CD4-positive, alpha-beta T cell treated with Interleukin-17A for 1 hour (primary cell): Measurements from ENCODE around the gene CCDC60.
"Not testable (repeated sequence)": the region's sequence is repeated elsewhere in the genome, so short reads cannot be mapped to it uniquely, and the experiment has no call there.

Experiments
- DNase-seq: peaks from one replicate; pipeline ENCODE4 v3.0.0-alpha.2; 2020

The CCDC60 gene

DNA sequence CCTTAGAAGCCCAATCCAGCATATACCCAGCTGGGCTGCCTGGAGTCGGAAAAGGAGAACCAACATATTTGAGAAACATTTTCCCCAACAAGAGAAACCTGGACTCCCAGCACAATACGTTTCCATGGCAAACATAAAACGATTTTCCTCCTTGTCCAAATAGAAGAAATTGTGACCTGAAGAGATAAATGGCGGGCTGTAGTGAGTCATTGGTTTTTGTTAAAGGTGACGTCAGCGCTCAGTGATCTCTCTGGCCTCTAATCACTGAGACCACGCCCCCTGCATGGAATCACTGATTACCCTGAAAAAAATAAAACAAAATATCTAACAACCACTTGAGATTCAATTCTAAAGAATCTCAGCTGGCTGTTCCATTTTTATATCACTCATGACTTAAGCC lies 6.0 kb downstream of the CCDC60 start:
- DNase-seq = no peak

DNA sequence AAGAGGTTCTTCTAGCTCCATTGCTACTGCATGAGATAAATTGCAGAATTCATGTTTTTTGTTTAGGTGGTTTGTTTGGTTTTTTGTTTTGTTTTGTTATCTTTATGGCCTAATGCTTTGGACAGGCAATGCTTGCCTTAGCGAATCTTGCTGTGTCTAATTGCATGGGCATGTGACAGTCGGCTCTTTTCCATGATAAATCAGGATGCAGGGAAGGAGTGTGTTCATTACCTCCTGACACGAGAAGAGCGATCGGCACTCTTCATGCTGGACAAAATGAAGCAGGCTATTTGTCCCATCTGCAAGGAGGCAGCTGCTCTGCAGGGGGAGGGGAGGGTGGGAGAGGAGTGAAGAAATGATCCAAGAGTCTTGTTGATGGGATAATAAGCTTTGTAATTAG lies 6.5 kb downstream of the CCDC60 start:
- DNase-seq = no peak

DNA sequence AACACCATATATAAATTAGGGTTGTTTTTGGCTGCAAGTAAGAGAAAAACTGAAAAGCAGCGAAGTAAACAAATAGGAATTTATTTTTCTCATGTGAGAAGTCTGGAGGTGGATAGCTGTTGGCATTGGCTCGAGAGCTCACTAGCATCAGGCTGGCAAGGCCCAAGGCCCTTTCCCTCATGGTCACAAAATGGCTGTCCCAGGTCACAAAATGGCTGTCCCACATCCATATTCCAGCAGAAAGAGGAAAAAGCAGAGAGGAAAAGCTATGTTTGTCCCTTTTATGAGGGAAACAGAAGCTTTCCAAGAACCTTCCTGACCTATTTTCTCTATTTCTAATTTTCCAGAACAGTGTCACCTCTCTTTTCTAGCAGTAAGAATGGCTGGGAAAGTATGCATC lies 7.5 kb downstream of the CCDC60 start:
- no peak for DNase-seq

DNA sequence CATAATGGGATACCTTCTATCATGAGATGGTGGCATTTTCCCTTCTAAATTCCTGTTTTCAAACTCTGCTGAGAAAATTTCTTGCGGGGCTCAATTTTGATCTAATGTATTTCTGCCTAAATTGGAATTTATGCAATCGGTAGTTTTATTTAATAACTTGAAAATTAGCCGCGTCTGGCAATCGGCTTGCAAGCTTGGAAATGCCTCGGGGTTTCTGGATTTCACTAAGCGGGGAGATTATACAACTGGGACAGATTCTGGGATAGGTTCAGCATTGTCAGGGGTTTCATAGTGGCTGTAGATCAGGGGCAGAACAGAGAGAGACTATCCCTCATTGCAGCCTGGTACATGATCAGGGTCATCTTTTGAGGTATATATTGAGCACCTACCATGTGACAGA lies 8.6 kb downstream of the CCDC60 start:
- no peak for DNase-seq

DNA sequence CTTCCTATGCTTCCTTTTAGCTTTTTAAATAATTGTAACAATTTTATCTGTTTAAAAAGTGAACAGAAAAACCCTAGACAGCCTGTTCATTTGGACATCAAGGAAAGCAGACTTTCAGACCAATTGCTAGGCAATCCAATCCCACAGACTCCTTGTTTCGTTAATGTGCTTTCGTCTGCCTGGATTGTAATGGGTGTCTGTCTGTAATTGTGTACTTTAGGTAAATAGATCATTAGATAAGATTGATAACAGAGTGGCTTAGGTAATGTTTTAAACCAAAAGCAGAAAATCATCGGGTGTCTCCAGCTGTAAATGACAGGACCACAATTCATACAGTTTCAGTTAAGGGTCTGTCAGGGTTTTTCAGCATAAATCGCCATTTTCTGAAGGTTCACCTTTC lies 19.6 kb downstream of the CCDC60 start:
- no peak for DNase-seq

DNA sequence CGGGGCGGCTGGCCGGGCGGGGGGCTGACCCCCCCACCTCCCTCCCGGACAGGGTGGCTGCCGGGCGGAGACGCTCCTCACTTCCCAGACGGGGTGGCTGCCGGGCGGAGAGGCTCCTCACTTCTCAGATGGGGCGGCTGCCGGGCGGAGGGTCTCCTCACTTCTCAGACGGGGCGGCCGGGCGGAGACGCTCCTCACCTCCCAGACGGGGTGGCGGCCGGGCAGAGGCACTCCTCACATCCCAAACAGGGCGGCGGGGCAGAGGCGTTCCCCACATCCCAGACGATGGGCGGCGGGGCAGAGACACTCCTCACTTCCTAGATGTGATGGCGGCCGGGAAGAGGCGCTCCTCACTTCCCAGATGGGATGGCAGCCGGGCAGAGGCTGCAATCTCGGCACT lies 25.8 kb downstream of the CCDC60 start:
- not testable (repeated sequence) for DNase-seq

DNA sequence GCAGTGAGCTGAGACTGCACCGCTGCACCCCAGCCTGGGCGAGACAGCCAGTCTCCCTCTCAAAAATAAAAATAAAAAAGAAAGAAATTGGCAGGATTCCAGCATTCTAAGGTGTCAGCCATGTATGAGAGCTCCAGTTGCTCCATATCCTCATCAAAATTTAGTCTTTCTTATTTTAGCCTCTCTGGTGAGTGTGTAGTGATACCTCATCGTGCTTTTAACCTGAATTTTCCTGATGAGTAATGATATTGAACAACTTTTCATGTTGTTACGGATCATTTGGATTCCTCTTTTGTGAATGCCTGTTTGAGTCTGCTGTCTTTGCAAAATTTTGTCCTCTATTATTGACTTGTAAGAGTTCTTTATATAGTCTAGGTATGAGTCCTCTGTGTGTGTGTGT lies 28.5 kb downstream of the CCDC60 start:
- DNase-seq = no peak

DNA sequence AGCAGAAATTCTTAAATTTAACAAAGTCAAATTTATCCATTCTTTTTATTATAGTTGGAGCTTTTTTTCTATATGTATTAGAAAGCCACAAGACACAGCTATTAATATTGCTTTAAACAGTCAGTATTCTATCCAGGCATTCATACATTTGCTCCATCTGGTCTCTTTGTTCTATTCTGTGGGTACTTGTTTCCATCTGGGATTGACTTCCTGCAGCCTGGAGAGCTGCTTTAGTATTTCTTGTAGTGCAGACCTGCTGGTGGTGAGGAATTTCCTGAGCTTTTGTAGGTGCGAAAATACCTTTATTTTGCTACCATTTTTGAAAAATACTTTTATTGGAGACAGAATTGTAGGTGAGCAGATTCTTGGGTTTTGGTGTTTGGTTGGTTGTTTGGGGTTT lies 29.0 kb downstream of the CCDC60 start:
- DNase-seq = no peak

DNA sequence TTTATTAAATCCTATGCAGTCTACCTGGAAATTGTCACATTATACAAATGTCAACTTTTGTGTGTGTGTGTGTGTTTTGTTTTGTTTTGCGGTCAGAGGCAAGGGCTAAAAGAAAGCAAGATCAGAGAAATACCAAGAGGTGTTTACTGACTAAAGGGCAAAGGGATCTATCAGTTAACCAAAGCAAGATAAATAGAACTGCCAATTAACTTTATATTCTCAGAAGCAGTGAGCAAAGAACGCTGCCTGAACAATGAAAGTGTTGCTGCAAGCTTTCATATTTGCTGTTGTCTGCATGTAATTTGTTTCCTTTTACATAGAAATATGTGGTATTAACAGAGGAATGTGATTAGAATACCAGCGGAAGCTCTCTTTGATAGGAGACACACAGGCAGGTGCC lies 30.9 kb downstream of the CCDC60 start:
- no peak for DNase-seq

DNA sequence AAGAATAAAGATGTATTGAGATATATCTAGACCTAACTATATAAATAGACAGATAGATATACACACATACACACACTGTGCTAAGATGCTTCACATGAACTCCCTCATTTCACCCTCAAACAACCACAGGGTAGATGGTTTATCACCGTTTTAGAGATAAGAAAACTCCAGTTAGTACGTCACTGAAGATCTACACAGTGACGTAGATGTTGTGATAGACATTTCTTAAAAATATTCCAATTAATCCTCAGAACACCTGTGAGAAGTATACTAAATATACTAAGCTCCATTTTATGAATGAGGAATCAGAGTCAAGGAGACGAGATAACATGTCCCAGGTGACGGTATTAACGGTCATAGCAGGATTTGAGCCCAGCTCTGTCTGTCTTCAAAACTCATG lies 31.5 kb downstream of the CCDC60 start:
- DNase-seq = no peak

DNA sequence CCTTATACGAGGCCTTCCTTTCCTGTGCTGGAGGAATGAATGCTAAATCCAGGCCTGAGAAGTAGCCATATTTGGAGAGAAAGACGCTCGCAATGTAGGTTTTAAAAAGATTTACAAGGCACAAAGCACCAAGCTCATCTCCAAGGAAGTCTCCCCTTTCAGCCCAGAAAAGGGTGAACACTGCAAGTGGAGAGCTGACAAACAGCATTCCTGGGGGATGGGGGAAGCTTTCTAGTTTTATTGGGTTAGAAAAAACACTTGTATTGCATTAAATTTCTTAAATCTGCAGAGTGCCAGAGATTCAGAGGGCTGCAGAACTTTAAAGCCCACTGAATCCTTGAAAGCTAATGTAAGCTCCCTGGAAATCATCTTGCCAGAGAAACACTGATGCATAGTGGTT lies 34.6 kb downstream of the CCDC60 start:
- no peak for DNase-seq

DNA sequence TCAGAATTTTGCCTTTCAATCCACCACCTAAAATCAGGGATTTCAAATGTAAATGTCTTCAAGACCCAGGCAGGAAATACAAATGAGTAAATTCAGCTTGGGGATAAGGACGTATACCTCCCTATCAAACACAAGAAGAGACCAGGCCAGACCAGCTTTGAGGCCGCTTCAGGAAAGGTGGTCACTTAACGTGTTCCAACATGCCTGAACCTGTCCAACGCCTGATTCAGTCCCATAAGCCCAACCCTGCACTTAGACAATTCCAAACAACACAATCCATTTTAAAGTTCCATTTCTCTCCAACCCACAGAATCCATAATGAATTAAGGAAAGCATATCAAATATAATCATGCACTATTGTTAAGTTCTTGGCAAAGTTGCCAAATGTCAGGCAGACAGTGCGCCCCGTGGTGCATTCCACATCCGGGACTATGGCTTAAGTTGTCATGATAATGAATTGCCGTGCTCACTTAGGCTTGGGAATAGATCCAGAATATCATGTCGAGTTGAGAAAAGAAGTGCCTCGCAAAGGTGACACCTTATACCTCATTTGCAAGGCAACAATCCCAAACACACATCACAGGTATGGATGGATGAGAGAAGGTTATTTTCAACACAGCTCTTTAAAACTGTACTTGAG lies 35.5 kb downstream of the CCDC60 start:
- no peak for DNase-seq

DNA sequence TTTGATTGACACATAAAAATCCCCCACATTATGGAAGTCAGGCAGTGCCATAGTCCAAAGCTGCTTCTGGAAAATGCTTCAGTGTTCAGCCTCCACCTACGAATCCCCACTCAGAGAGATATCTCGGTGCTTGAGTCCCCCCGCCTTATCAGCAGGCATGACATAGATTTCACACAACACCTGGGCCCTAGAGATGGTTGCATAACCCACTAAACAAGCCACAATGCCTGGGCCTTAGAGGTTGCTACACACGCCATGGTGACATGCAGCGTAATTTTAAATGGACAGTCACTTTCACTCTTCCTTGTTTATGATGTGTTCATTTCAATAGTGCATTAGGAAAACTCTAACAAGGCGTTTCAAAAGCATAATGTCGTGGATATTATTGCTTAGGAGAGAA lies 38.0 kb downstream of the CCDC60 start:
- DNase-seq = no peak

DNA sequence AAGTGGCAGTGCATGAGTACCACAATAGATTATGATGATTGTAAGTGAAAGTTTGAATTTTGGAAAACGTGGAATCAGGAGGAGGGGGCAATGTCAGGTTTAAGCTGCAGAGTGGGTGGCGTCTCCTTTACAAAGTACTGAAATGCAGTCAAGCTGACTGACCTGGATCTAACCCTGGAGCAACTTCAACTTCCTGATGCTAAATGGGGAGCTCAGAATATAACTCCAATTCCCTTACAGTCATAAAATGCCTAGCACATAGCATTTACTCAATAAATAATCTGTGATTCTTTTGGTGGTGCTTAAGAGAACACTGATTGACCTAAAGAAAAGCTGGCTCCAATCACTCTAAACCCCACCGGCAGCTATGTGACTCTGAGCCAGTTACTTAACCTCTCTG lies 38.5 kb downstream of the CCDC60 start:
- no peak for DNase-seq

DNA sequence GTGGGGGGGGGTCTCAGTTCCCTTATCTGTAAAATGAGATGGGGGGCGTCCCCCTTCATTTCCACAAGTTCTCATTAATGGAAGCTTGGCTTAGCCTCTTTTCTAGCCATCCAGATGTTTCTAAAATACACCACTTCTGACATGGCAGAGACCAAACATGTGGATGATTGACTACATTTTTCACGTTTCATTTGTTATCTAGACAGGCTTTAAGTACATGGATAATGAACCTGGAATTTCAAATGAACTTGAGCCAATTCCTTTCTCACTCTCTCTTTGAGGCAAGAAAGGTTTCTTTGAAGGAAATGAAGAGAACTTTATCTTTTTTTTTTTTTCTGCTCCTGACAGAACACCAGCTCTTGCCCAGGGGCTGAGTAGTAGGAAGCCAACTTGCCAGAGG lies 39.1 kb downstream of the CCDC60 start:
- DNase-seq = no peak

DNA sequence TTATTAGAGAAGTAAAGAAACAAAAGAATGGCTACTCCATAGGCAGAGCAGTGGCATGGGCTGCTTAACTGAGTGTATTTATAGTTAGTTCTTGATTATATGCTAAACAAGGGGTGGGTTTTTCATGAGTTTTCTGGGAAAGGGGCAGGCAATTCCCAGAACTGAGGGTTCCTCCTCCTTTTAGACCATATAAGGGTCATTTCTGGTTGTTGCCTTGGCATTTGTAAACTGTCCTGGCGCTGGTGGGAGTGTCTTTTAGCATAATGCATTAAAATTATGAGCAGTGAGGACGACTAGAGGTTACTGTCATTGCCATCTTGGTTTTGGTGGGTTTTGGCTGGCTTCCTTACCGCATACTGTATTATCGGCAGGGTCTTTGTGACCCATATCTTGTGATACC lies 40.1 kb downstream of the CCDC60 start:
- no peak for DNase-seq

DNA sequence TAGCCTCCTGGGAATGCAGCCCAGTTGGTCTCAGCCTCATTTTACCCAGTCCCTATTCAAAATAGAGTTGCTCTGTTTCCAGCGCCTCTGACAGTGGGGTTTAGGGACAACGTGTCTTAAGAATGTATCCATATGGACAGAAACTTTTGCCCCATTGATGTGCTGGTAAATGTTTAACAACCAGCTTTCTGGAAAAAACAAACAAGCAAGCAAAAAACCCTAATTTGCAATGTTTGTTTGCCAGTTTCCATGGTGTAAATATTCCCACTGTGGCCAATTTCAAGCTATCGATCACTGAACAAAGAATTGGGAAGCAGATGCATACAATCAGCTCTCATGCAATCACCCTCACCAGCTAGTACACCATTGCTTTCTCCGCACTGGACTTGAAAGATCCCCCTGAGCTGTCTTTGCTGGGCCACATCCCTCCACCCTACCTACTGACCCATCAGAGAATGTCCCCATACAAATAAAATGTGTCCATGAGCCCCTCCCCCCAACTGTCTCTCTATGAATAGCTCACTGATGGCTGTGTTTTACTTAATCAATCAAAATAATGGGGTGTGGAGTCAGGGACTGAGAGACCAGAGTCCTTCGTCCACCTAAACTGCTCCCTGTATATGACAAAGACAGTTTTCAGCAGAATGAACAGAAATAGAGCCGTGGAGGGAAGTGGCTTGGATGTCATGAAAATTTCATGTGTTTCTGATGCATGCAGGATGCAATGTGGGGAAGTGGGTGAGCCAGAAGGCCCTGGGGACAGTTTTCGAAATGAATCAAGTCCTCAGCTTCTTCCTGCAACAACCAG lies 40.8 kb downstream of the CCDC60 start:
- no peak for DNase-seq

DNA sequence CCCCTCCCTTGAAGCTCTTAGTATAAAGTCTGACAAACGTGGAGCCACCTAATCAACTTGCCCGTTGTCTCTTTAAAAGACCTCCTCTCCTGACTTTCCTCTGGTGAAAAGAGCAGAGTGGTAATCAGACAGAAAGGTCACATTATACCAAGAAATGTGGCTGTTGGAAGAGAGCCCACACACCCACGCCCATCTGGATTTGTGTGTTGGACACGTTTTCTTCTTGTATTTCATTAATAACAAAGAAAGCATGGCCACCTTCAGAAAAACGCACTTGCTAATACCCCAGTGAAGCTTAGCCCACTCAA lies 41.3 kb downstream of the CCDC60 start:
- no peak for DNase-seq

DNA sequence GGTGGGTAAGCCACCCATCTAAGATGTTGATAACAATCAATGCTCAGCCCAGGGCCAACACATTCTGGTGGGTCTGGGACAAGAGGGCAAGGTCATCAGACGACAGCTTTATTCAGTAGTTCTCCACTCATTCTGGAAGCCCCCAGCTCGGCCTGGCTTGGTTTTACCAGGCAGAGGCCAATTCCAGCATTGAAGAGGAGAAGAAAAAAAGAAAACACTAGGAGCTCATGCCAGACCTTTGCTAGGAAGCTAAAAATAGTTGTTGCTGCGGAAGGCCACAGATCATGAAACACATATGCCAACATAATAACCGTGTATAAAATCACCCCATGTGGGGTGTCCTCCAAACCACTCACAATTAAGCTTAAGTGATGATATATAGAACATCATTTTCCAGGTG lies 44.4 kb downstream of the CCDC60 start:
- DNase-seq = no peak

DNA sequence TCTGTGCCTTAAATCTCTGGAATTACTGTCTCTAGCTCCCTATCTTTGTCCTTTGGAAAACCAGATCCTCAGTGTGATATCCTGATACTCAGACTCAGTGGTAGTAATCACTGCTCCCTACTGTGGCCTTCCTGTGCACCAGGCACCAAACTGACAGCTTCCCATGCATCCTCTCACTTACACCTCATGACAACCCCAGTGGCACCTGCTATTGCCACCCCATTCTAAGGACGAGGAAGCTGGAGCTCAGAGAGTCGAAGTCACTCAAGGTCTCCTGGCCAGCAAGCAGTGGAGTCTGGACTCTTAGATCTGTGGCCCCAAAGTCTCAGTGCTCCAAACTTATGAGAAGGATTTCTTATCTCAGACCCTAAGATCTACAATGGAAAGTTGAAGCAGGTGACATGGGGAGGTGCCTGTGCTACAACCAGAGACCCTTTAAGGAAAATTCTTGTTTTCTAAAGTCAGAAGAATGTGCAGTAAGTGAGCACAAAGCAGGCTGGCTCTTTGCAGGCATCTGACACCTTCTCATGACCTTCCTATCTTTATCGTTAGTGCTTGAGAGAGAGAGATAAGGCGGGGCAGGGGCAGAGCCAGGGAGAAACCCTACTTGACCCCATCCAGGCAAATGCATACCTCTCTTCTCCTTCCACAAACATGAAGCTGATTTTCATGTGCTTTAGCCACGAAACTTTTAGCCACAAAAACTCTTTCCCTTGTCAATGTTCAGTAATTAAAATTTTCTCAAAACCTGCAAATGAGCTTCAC lies 47.1 kb downstream of the CCDC60 start:
- DNase-seq = no peak

DNA sequence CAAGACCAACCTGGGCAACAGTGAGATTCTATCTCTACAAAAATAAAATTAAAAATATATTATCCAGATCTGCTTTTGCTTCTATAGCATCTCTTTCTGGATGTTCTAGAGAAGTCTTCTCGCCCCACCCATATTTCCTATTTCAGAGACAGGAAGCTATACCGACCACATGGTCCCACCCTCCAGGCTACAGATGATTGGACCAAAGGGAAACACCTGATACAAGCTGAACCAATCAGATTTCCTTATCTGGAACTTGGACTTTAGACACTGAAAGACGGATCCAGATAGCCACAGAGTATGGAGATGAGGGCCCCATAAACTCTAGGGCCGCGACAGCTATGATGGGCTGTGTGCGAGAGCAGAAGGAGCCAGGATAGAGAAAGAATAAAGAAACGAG lies 48.7 kb downstream of the CCDC60 start:
- DNase-seq = no peak

DNA sequence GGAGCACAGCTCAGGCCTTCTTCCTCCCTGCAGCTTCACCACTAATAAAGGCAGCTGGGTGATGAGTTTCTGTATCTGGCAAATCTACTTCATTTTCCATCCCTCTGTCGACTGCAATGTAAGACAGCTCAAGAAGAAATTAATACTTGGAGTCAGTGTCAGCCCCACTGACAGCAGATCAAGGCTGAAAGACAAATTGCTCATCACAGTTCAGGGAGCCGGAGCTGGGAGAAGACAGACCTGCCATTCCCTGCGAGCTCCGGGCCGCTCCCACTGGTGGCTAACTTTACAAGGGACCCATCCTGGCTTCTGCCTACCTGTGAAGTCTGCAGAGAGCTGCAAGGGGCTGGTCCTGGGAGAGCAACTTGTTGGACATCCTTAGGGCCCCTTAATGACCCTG lies 49.8 kb downstream of the CCDC60 start:
- DNase-seq = no peak

DNA sequence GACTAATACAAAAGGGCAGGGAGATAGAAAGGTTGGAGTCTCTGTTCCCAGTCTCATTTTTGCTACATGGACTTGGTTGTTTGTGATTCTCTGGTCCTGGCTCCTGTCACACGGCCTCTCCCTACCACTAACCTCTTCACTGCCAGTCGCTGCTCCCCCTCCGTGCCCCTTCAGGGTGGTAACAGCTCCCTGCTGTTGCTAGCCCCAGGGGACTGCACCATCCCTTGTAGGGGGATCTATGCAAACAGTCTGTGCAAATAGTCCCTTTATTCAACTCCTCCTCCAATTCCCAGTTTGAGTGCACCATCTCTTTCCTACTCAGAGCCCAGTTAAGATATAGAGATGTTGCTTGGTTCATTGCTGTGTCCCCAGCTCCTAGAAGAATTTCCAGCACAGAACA lies 51.1 kb downstream of the CCDC60 start:
- DNase-seq = no peak

DNA sequence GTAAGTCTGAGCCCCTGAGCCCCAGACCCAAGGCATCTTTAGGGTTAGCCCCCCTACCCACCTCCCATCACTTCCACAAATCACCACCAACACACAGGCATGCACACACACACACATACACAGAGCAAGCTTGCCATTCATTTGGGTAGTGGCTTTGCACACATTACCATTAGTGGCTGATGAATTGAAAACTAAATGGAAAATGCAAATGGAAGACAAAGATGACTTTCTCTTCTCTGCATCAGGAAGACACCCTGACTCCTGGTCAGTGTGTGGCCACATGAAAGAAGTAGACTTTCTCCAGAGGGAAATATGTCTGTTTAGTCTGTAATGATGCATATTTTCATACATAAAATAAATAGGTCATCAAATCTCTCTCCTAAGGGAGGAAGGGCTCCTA lies 55.2 kb downstream of the CCDC60 start:
- no peak for DNase-seq
